ENCODE results near the gene ARHGAP44.

DNA sequence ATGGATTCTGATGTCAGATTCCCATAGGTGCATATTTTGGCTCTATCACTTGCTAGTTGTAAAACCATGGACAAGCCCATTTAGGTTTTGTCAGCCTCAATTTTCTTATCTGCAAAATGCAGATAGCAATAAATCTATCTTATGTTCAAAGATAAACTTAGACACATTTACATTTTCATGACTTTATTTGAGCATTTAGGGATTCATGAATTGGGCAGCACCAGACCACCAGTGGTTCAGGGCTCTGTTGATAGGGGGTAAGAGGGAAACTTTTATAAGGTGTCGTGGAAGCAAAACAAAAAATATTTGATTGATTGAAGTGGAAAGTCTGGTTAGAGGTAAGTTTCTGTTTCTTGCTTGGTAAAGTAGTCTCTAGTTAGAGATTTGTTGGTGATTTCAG is 17.3 kb downstream of the ARHGAP44 start:
- TF ChIP-seq, protein P1, sequence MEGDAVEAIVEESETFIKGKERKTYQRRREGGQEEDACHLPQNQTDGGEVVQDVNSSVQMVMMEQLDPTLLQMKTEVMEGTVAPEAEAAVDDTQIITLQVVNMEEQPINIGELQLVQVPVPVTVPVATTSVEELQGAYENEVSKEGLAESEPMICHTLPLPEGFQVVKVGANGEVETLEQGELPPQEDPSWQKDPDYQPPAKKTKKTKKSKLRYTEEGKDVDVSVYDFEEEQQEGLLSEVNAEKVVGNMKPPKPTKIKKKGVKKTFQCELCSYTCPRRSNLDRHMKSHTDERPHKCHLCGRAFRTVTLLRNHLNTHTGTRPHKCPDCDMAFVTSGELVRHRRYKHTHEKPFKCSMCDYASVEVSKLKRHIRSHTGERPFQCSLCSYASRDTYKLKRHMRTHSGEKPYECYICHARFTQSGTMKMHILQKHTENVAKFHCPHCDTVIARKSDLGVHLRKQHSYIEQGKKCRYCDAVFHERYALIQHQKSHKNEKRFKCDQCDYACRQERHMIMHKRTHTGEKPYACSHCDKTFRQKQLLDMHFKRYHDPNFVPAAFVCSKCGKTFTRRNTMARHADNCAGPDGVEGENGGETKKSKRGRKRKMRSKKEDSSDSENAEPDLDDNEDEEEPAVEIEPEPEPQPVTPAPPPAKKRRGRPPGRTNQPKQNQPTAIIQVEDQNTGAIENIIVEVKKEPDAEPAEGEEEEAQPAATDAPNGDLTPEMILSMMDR (IDR thresholded peaks at IDR 0.05; ENCODE audit: insufficient read depth, low read length), result no peak
- TF ChIP-seq POLR2AphosphoS5 (IDR thresholded peaks at IDR 0.05; ENCODE audit: low read depth), result no peak
